GM18870 (cell line): Measurements from ENCODE around the gene ANK2.

Experiments used
- ATAC-seq: cut with Tn5 transposase; IDR thresholded peaks from one replicate; pipeline ENCODE4 v1.9.1; 2021; ENCODE audit warnings: moderate library complexity; ENCODE audit not compliant: unreplicated experiment

Gene ANK2

GRCh38 chr4:113433116-113433515, 383.7 kb downstream of the ANK2 start:
- ATAC-seq = no peak
